DOHH2 (cell line): ENCODE results near the gene ECD.

Experiments
- H3F3A ChIP-seq: fragments of 200-600 bp; sonication (generic), shearing (Covaris generic); 2 replicates; pipeline ENCODE4 v1.6.0; 2016; ENCODE audit warnings: antibody characterized with exemption, mild to moderate bottlenecking; ENCODE audit not compliant: control insufficient read depth, insufficient read depth
- H3K27ac ChIP-seq: fragments of 200-600 bp; sonication (generic); 2 replicates; pipeline ENCODE4 v1.5.1; 2014; ENCODE audit warnings: low read depth, mild to moderate bottlenecking, low read length, moderate library complexity
- H3K27me3 ChIP-seq: fragments of 200-600 bp; sonication (generic); 2 replicates; pipeline ENCODE4 v1.6.1; 2014; ENCODE audit warnings: mild to moderate bottlenecking, low read length, mixed read lengths; ENCODE audit not compliant: control insufficient read depth
- H3K36me3 ChIP-seq: fragments of 200-600 bp; sonication (generic); 2 replicates; pipeline ENCODE4 v1.6.1; 2014; ENCODE audit warnings: mild to moderate bottlenecking, low read length, moderate library complexity, mixed read lengths; ENCODE audit not compliant: control insufficient read depth
- H3K4me1 ChIP-seq: fragments of 200-600 bp; sonication (generic); 2 replicates; pipeline ENCODE4 v1.6.1; 2014; ENCODE audit warnings: mild to moderate bottlenecking, low read length, mixed read lengths; ENCODE audit not compliant: control insufficient read depth
- H3K4me2 ChIP-seq: fragments of 200-600 bp; sonication (generic); 2 replicates; pipeline ENCODE4 v1.6.0; 2014; ENCODE audit warnings: mild to moderate bottlenecking, low read length, moderate library complexity
- H3K4me3 ChIP-seq: fragments of 200-600 bp; sonication (generic); 2 replicates; pipeline ENCODE4 v1.5.1; 2014; ENCODE audit warnings: mild to moderate bottlenecking, low read length, mixed read lengths
- H3K79me2 ChIP-seq: fragments of 200-600 bp; sonication (generic); 2 replicates; pipeline ENCODE4 v1.6.1; 2014; ENCODE audit warnings: mild to moderate bottlenecking, low read length, mixed read lengths; ENCODE audit not compliant: control insufficient read depth
- H3K9me2 ChIP-seq: fragments of 200-600 bp; sonication (generic); replicated peaks from 2 replicates; pipeline ENCODE4 v1.6.1; 2014; ENCODE audit warnings: mild to moderate bottlenecking, low read length, mixed read lengths; ENCODE audit not compliant: control insufficient read depth
- H3K9me3 ChIP-seq: fragments of 200-600 bp; sonication (generic); 2 replicates; pipeline ENCODE4 v1.6.1; 2014; ENCODE audit warnings: antibody characterized with exemption, low read length, mixed read lengths; ENCODE audit not compliant: control insufficient read depth, insufficient read depth
- H4K20me1 ChIP-seq: fragments of 200-600 bp; sonication (generic); 2 replicates; pipeline ENCODE4 v1.6.0; 2014; ENCODE audit warnings: low read depth, mild to moderate bottlenecking, antibody characterized with exemption, low read length, moderate library complexity; ENCODE audit not compliant: control insufficient read depth, insufficient read depth
- CTCF ChIP-seq: fragments of 200-600 bp; sonication (generic); IDR thresholded peaks from one replicate; pipeline ENCODE4 v1.5.1; 2014; ENCODE audit warnings: antibody characterized with exemption, mild to moderate bottlenecking, low read depth, low read length; ENCODE audit not compliant: poor library complexity, severe bottlenecking
- EZH2phosphoT487 ChIP-seq: fragments of 200-600 bp; sonication (generic); IDR thresholded peaks from 2 replicates; pipeline ENCODE4 v1.6.1; 2017; ENCODE audit warnings: borderline replicate concordance, mild to moderate bottlenecking, antibody characterized with exemption, low read length, moderate library complexity, mixed read lengths

Gene ECD

GRCh38 chr10:73094986-73095480, 72.8 kb downstream of the ECD start:
- H4K20me1 ChIP-seq = peaks cover 25% of the 10 kb centered on the region
- no peak for TF ChIP-seq EZH2phosphoT487
- TF ChIP-seq CTCF = no peak
- H3K9me3 ChIP-seq = no peaks in the 10 kb centered on the region
- H3K4me1 ChIP-seq = peaks cover 26% of the 10 kb centered on the region
- peaks cover 28% of the 10 kb centered on the region for H3K36me3 ChIP-seq
- peaks cover 63% of the 10 kb centered on the region for H3K79me2 ChIP-seq
- H3K27ac ChIP-seq = peak overlapping the region; percentile 61
- H3K9me2 ChIP-seq = no peaks in the 10 kb centered on the region
- H3K4me2 ChIP-seq = peak overlapping the region; percentile 72
- H3K27me3 ChIP-seq = no peaks in the 10 kb centered on the region
- peaks cover 4% of the 10 kb centered on the region for H3F3A ChIP-seq
- H3K4me3 ChIP-seq = peak overlapping the region; percentile 84

- H3K4me2 ChIP-seq = peak overlapping the region; percentile 72
- peaks cover 28% of the 10 kb centered on the region for H3K36me3 ChIP-seq
- no peak overlapping the region for H3K27ac ChIP-seq
- no peaks in the 10 kb centered on the region for H3K9me3 ChIP-seq
- peaks cover 29% of the 10 kb centered on the region for H4K20me1 ChIP-seq
- no peaks in the 10 kb centered on the region for H3K27me3 ChIP-seq
- H3K9me2 ChIP-seq = no peaks in the 10 kb centered on the region
- TF ChIP-seq EZH2phosphoT487 (no peak), CTCF (no peak)
- H3K4me1 ChIP-seq = peaks cover 26% of the 10 kb centered on the region
- peak overlapping the region; percentile 84 for H3K4me3 ChIP-seq
- H3K79me2 ChIP-seq = peaks cover 72% of the 10 kb centered on the region
- peaks cover 4% of the 10 kb centered on the region for H3F3A ChIP-seq
Measured at GRCh38 chr10:73093922-73094850, 73.6 kb downstream of the ECD start.

GRCh38 chr10:73092830-73093229, 75.0 kb downstream of the ECD start:
- Histone ChIP-seq H3K79me2 (peaks cover 86% of the 10 kb centered on the region), H3K27me3 (no peaks in the 10 kb centered on the region), H4K20me1 (peaks cover 39% of the 10 kb centered on the region), H3K4me2 (no peak overlapping the region), H3K9me2 (no peaks in the 10 kb centered on the region), H3K27ac (no peak overlapping the region), H3F3A (peaks cover 4% of the 10 kb centered on the region), H3K9me3 (no peaks in the 10 kb centered on the region), H3K4me3 (no peak overlapping the region), H3K4me1 (peaks cover 25% of the 10 kb centered on the region), H3K36me3 (peaks cover 32% of the 10 kb centered on the region)
- TF ChIP-seq EZH2phosphoT487 = no peak
- TF ChIP-seq CTCF = no peak
